IMR-90 (cell line): ENCODE measurements around the gene ELOVL5. TPM values are rescaled to one million over a fixed set of nuclear protein-coding genes. Genes with fewer than 3 reads are reported as not detected.

Experiments used
- ATAC-seq: fragments of 200-7000 bp; cut with Tn5 transposase; 2 replicates; pipeline ENCODE4 v1.9.1; 2020; ENCODE audit warnings: low read depth, mild to moderate bottlenecking, moderate library complexity
- BruUV-seq: library from RNA; stranded (reverse); fragments of 400-500 nt; replicated peaks from 2 replicates; lab custom pipeline; 2021; lab: Mats Ljungman, UMichigan
- CTCF ChIA-PET: fragments of 300-600 bp; formaldehyde crosslinking; extraction: SDS; loops from one replicate; lab custom pipeline; 2021; ENCODE audit warnings: antibody characterized with exemption; lab: Yijun Ruan, JAX
- POLR2A ChIA-PET: fragments of 300-600 bp; sonication (Branson Sonifier 250); formaldehyde crosslinking; loops from one replicate; lab custom pipeline; 2022; ENCODE audit warnings: antibody characterized with exemption; ENCODE audit not compliant: unreplicated experiment; lab: Charles Lee
- DNase-seq: peaks from one replicate; pipeline ENCODE4 v3.0.0; 2013
- H2AFZ ChIP-seq: replicated peaks from 2 replicates; pipeline ENCODE3; 2013; ENCODE audit warnings: low read length, mild to moderate bottlenecking; ENCODE audit not compliant: poor library complexity
- H2AK5ac ChIP-seq: 2 replicates; pipeline ENCODE4 v1.6.1; 2013; ENCODE audit warnings: low read depth, low read length, inconsistent platforms
- H2AK9ac ChIP-seq: replicated peaks from 2 replicates; pipeline ENCODE3; 2013; ENCODE audit warnings: mild to moderate bottlenecking, low read depth, low read length, moderate library complexity; ENCODE audit not compliant: poor library complexity
- H2BK120ac ChIP-seq: 2 replicates; pipeline ENCODE4 v1.6.1; 2013; ENCODE audit warnings: low read depth, low read length, inconsistent platforms
- H2BK15ac ChIP-seq: 3 replicates; pipeline ENCODE4 v1.6.1; 2013; ENCODE audit warnings: low read depth, low read length, inconsistent platforms
- H2BK20ac ChIP-seq: 2 replicates; pipeline ENCODE4 v1.6.1; 2013; ENCODE audit warnings: low read depth, mild to moderate bottlenecking, inconsistent platforms, low read length, moderate library complexity
- H2BK5ac ChIP-seq: 2 replicates; pipeline ENCODE4 v1.6.1; 2013; ENCODE audit warnings: mild to moderate bottlenecking, low read depth, low read length, inconsistent platforms; ENCODE audit not compliant: poor library complexity, severe bottlenecking
- H3K14ac ChIP-seq: replicated peaks from 2 replicates; pipeline ENCODE4 v1.6.1; 2013; ENCODE audit warnings: low read depth, low read length, inconsistent platforms
- H3K18ac ChIP-seq: 2 replicates; pipeline ENCODE4 v1.6.1; 2013; ENCODE audit warnings: low read depth, low read length, control low read depth
- H3K23ac ChIP-seq: 2 replicates; pipeline ENCODE4 v1.6.1; 2013; ENCODE audit warnings: low read depth, low read length, inconsistent platforms
- H3K27ac ChIP-seq: 2 replicates; pipeline ENCODE4 v1.5.1; 2013; ENCODE audit warnings: mild to moderate bottlenecking, control low read depth, low read length; ENCODE audit not compliant: insufficient read depth
- H3K27me3 ChIP-seq: 2 replicates; pipeline ENCODE4 v1.6.1; 2013; ENCODE audit warnings: low read length; ENCODE audit not compliant: control insufficient read depth, insufficient read depth
- H3K36me3 ChIP-seq: 2 replicates; pipeline ENCODE4 v1.6.1; 2013; ENCODE audit warnings: low read length, mixed read lengths; ENCODE audit not compliant: control insufficient read depth, insufficient read depth
- H3K4ac ChIP-seq: 2 replicates; pipeline ENCODE4 v1.6.1; 2013; ENCODE audit warnings: low read depth, low read length, inconsistent platforms
- H3K4me1 ChIP-seq: 2 replicates; pipeline ENCODE4 v1.6.1; 2013; ENCODE audit warnings: low read length, mixed read lengths; ENCODE audit not compliant: control insufficient read depth, insufficient read depth
- H3K4me2 ChIP-seq: 2 replicates; pipeline ENCODE4 v1.6.1; 2013; ENCODE audit warnings: low read depth, mild to moderate bottlenecking, control low read depth, low read length, moderate library complexity
- H3K4me3 ChIP-seq: 2 replicates; pipeline ENCODE4 v1.5.1; 2013; ENCODE audit warnings: low read depth, mild to moderate bottlenecking, control low read depth, low read length, moderate library complexity; ENCODE audit not compliant: insufficient read depth
- H3K56ac ChIP-seq: 2 replicates; pipeline ENCODE4 v1.6.1; 2013; ENCODE audit warnings: low read length, inconsistent platforms; ENCODE audit not compliant: insufficient read depth; ENCODE audit errors: extremely low read depth
- H3K79me1 ChIP-seq, 2 experiments: 2 replicates each; pipeline ENCODE4 v1.6.1; 2013; ENCODE audit warnings: low read length in 2 of 2, inconsistent platforms in 1 of 2, low read depth in 1 of 2
- H3K9ac ChIP-seq: 2 replicates; pipeline ENCODE4 v1.6.1; 2013; ENCODE audit warnings: low read depth, low read length, control low read depth
- H3K9me1 ChIP-seq: 2 replicates; pipeline ENCODE4 v1.6.1; 2013; ENCODE audit warnings: low read length, inconsistent platforms; ENCODE audit not compliant: insufficient read depth
- H3K9me3 ChIP-seq: 2 replicates; pipeline ENCODE4 v1.6.1; 2013; ENCODE audit warnings: low read length; ENCODE audit not compliant: control insufficient read depth, insufficient read depth
- H4K20me1 ChIP-seq: 2 replicates; pipeline ENCODE4 v1.6.1; 2013; ENCODE audit warnings: low read length, inconsistent platforms; ENCODE audit not compliant: insufficient read depth
- H4K5ac ChIP-seq: 2 replicates; pipeline ENCODE4 v1.6.1; 2013; ENCODE audit warnings: mild to moderate bottlenecking, low read depth, low read length, control low read depth
- H4K8ac ChIP-seq, 2 experiments: 2 replicates each; pipeline ENCODE4 v1.6.1; 2013; ENCODE audit warnings: low read depth in 2 of 2, low read length in 2 of 2, control low read depth in 1 of 2, inconsistent platforms in 1 of 2
- H4K91ac ChIP-seq: 2 replicates; pipeline ENCODE4 v1.6.1; 2013; ENCODE audit warnings: low read depth, low read length, inconsistent platforms; ENCODE audit not compliant: insufficient read depth
- MAZ ChIP-seq: IDR thresholded peaks from 2 replicates; pipeline ENCODE4 v1.6.1; 2012; ENCODE audit warnings: low read depth, mild to moderate bottlenecking, low read length, improper control_type of control experiment, moderate library complexity, borderline replicate concordance
- MXI1 ChIP-seq: IDR thresholded peaks from 2 replicates; pipeline ENCODE4 v1.6.1; 2012; ENCODE audit warnings: low read depth, mild to moderate bottlenecking, low read length, moderate library complexity, borderline replicate concordance
- RAD21 ChIP-seq: IDR thresholded peaks from 2 replicates; pipeline ENCODE4 v1.6.1; 2012; ENCODE audit warnings: low read length, improper control_type of control experiment
- WGBS, 2 experiments: methylation state at CpG; one replicate each; pipeline versions ENCODE4 v1.1.5 to v1.1.7; 2013; ENCODE audit warnings: missing lambda C conversion rate in 2 of 2; ENCODE audit not compliant: insufficient read length in 1 of 2; ENCODE audit errors: extremely low coverage in 2 of 2; 5-methylcytosine and 5-hydroxymethylcytosine counted together
- dilution Hi-C: fragments of 300-500 bp; cut with HindIII; formaldehyde crosslinking; loops from one replicate; pipeline ENCODE4 v1.14.3; 2018; ENCODE audit warnings: low sequenced_read_pairs; ENCODE audit not compliant: unreplicated experiment
- in situ Hi-C: fragments of 300-500 bp; cut with MboI; formaldehyde crosslinking; loops from 3 replicates; pipeline ENCODE4 v1.14.3; 2019; ENCODE audit warnings: low sequenced_read_pairs, inconsistent platforms, mixed read lengths
- intact Hi-C: fragments of 100-400 bp; cut with micrococcal nuclease; formaldehyde crosslinking; loops from 2 replicates; pipeline ENCODE4 v1.10.0; 2022
- polyA plus RNA-seq, 3 experiments: library from polyadenylated mRNA; depleted of rRNA; stranded (reverse); fragments of >200 nt; gene quantifications; 2 replicates each; pipeline ENCODE4 v1.2.3, GENCODE V29; 2012; ENCODE audit warnings: low replicate concordance in 1 of 3
- total RNA-seq: library from RNA; depleted of rRNA; stranded (reverse); fragments of >200 nt; gene quantifications from 2 replicates; pipeline ENCODE4 v1.2.3, GENCODE V29; 2012
- TF ChIP-seq, protein P1 (sequence below): fragments of 150-350 bp; IDR thresholded peaks from 2 replicates; pipeline ENCODE4 v1.6.1; 2017; ENCODE audit warnings: mild to moderate bottlenecking, antibody characterized with exemption, low read length, low read depth

The ELOVL5 gene
- total and polyA plus RNA-seq, 2 of the 4 experiments (the other 2 are of a cell fraction): 32.1 to 42.3 TPM

DNA sequence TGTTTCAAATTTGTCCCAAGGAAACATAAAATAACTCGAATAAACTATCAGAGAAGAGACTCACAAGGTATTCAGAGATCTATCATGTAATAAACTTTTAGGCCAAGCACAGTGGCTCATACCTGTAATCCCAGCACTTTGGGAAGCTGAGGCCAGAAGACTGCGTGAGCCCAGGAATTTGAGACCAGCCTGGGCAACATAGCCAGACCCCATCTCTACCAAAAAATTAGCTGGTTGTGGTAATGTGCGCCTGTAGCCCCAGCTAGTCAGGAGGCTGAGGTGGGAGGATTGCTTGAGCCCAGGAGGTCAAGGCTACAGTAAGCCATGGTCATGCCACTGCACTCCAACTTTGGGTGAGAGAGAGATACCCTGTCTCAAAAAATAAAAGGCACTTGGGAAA lies 120.9 kb downstream of the ELOVL5 start:
- H3K23ac ChIP-seq: no peak overlapping the region
- H3K79me1 ChIP-seq: no peaks in the 10 kb centered on the region
- no peak overlapping the region for H2BK15ac ChIP-seq
- intact Hi-C loops (no loop called here), in situ Hi-C loops (no loop called here), dilution Hi-C loops (no loop called here)
- H2BK120ac ChIP-seq: no peak overlapping the region
- ATAC-seq (no peak), DNase-seq (no peak)
- no peak overlapping the region for H3K4me2 ChIP-seq
- CTCF ChIA-PET: interaction anchor here (1.0 kb wide), 1 partner anchor 81 kb away, joined by 3 read pairs; no protein-coding TSS in a partner anchor
- H3K4ac ChIP-seq: no peak overlapping the region
- no peak overlapping the region for H3K9ac ChIP-seq
- TF ChIP-seq, protein P1, sequence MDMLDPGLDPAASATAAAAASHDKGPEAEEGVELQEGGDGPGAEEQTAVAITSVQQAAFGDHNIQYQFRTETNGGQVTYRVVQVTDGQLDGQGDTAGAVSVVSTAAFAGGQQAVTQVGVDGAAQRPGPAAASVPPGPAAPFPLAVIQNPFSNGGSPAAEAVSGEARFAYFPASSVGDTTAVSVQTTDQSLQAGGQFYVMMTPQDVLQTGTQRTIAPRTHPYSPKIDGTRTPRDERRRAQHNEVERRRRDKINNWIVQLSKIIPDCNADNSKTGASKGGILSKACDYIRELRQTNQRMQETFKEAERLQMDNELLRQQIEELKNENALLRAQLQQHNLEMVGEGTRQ: no peak
- TF ChIP-seq MAZ (no peak), MXI1 (no peak), RAD21 (no peak)
- H3K4me1 ChIP-seq: no peaks in the 10 kb centered on the region
- no peak overlapping the region for H4K8ac ChIP-seq
- peaks cover 16% of the 10 kb centered on the region for H3K27me3 ChIP-seq
- H2BK20ac ChIP-seq: no peak overlapping the region
- no peak overlapping the region for H3K27ac ChIP-seq
- no peak overlapping the region for H3K56ac ChIP-seq
- no peaks in the 10 kb centered on the region for H3K9me1 ChIP-seq
- H2BK5ac ChIP-seq: no peak overlapping the region
- H2AK9ac ChIP-seq: no peak overlapping the region
- no peaks in the 10 kb centered on the region for H3K9me3 ChIP-seq
- H3K14ac ChIP-seq: no peak overlapping the region
- no TSS peak for BruUV-seq
- no peaks in the 10 kb centered on the region for H3K36me3 ChIP-seq
- H4K91ac ChIP-seq: no peak overlapping the region
- no peak overlapping the region for H4K5ac ChIP-seq
- POLR2A ChIA-PET: no interaction called here
- no peaks in the 10 kb centered on the region for H4K20me1 ChIP-seq
- WGBS, 2 experiments: no CpG with 5 or more reads among the region's 3 CpGs
- no peak overlapping the region for H2AFZ ChIP-seq
- no peak overlapping the region for H3K18ac ChIP-seq
- H3K4me3 ChIP-seq: no peak overlapping the region
- no peak overlapping the region for H2AK5ac ChIP-seq
